ENCODE data around the gene TPP1.

GRCh38 chr11:6576471-6577373 lies 42.5 kb downstream of the TPP1 start:
- TF ChIP-seq BRCA1 (IDR thresholded peaks at IDR 0.05; ENCODE audit: low read depth, low read length) = no peak
- no peak for TF ChIP-seq LARP7 (IDR thresholded peaks at IDR 0.05)
- no peak for TF ChIP-seq RELA (IDR thresholded peaks at IDR 0.05; ENCODE audit: borderline replicate concordance, partially characterized antibody)
- no peak for TF ChIP-seq POLR2A (IDR thresholded peaks at IDR 0.05; ENCODE audit: low read depth, low read length)
- no peak for TF ChIP-seq TARDBP (IDR thresholded peaks at IDR 0.05; ENCODE audit: borderline replicate concordance)
- TF ChIP-seq, protein P1, sequence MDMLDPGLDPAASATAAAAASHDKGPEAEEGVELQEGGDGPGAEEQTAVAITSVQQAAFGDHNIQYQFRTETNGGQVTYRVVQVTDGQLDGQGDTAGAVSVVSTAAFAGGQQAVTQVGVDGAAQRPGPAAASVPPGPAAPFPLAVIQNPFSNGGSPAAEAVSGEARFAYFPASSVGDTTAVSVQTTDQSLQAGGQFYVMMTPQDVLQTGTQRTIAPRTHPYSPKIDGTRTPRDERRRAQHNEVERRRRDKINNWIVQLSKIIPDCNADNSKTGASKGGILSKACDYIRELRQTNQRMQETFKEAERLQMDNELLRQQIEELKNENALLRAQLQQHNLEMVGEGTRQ (IDR thresholded peaks at IDR 0.05; ENCODE audit: borderline replicate concordance, low read depth, low read length) = no peak
- no peak for TF ChIP-seq RFX5 (IDR thresholded peaks at IDR 0.05; ENCODE audit: low read depth, low read length)
- TF ChIP-seq MEF2B (IDR thresholded peaks at IDR 0.05; ENCODE audit: partially characterized antibody, poor library complexity, severe bottlenecking) = no peak
- no peak for TF ChIP-seq EP300 (IDR thresholded peaks at IDR 0.05; ENCODE audit: borderline replicate concordance in 1 of 2, control insufficient read depth in 1 of 2, low read depth in 2 of 2, low read length in 2 of 2)
- no peak for TF ChIP-seq ATF2 (IDR thresholded peaks at IDR 0.05; ENCODE audit: low read length)

Data from GM12878 (cell line).